Measurements from ENCODE around the gene IRF3. TPM values are rescaled to one million over a fixed set of nuclear protein-coding genes. Genes with fewer than 3 reads are reported as not detected.

The IRF3 gene
- total RNA-seq, 4 donors from 2014 or later, result 73.0 to 164 (median 104) TPM

DNA sequence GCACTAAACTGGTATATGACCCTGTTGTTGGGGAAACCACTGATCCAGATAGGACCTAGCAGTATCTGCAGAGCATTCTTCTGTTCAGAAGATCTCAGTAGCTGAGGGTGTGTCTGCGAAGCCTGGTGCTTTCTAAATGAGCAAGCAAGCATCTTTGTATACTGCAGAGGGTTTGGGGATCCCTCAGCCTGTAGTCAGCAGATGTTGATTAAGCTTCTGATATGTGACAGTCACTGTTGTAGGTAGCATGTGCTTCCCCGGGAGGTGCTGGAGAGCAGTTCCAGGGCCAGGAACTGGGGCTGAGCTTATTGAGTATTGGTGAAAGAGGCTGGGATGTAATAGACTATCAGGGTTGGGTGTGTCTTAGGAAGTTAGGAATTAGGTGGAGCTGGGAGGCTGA, 22.2 kb downstream of the IRF3 start:
- DNase-seq, result no peak
- Histone ChIP-seq H3K27me3 (no peaks in the 10 kb centered on the region), H3K4me1 (peaks cover 16 to 45% (median 38%) of the 10 kb centered on the region in 4 donors), H3K27ac (no peak overlapping the region), H3K4me3 (no peak overlapping the region), H3K9me3 (no peaks in the 10 kb centered on the region), H3K36me3 (no peaks in the 10 kb centered on the region)
- TF ChIP-seq, protein P1, sequence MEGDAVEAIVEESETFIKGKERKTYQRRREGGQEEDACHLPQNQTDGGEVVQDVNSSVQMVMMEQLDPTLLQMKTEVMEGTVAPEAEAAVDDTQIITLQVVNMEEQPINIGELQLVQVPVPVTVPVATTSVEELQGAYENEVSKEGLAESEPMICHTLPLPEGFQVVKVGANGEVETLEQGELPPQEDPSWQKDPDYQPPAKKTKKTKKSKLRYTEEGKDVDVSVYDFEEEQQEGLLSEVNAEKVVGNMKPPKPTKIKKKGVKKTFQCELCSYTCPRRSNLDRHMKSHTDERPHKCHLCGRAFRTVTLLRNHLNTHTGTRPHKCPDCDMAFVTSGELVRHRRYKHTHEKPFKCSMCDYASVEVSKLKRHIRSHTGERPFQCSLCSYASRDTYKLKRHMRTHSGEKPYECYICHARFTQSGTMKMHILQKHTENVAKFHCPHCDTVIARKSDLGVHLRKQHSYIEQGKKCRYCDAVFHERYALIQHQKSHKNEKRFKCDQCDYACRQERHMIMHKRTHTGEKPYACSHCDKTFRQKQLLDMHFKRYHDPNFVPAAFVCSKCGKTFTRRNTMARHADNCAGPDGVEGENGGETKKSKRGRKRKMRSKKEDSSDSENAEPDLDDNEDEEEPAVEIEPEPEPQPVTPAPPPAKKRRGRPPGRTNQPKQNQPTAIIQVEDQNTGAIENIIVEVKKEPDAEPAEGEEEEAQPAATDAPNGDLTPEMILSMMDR (IDR thresholded peaks at IDR 0.05), result no peak
- no peak for TF ChIP-seq POLR2A (IDR thresholded peaks at IDR 0.05)
- TF ChIP-seq POLR2AphosphoS5 (IDR thresholded peaks at IDR 0.05), result no peak
- TF ChIP-seq EP300 (IDR thresholded peaks at IDR 0.05; ENCODE audit: low read depth), result no peak
- intact Hi-C loops (cut with DNase I; ENCODE audit: low total_unique reads) (no loop called here), in situ Hi-C loops (cut with MboI; ENCODE audit: low pct_ligation_motif_present in 1 of 4, low pct_unique_long_range_greater_than_20kb in 1 of 4, low sequenced_read_pairs in 3 of 4) (no loop called here)
- 50 to 51% methylated on average over 2 of the region's 2 CpGs for WGBS, 2 donors (ENCODE audit: low coverage in 1 of 2)

DNA sequence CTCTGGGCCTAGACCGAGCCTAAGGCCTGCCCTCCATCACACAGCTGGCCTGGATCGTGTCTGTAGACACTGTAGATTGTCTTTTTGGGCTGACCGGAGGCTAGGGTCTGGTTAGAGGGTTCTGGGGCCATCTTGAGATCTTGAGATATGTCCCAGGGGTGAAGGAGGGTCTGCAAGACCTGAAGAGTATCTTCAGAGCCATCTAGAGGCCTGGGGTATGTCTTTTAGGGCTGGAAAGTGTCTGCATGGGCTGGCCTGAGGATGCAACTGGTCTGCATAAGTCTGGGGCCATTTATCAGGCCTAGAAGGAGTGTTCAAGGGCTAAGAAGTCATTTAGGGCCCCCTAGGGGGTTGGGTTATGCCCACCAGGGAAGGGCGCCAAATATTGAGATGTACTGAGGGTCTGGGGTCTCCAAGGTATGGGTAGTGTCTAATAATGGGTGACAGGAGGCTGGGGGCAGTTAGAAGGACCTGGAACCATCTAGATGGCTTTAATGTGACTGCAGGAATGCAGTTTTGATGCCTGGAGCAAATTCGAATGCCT, 23.1 kb downstream of the IRF3 start:
- WGBS, 2 donors (ENCODE audit: low coverage in 1 of 2), result 12 to 14% methylated on average over 2 to 4 of the region's 5 CpGs
- Histone ChIP-seq H3K36me3 (no peaks in the 10 kb centered on the region), H3K4me1 (peaks cover 16 to 54% (median 46%) of the 10 kb centered on the region in 4 donors), H3K27me3 (no peaks in the 10 kb centered on the region), H3K4me3 (peak overlapping the region; percentile 85 to 98 (median 93)), H3K9me3 (no peaks in the 10 kb centered on the region), H3K27ac (peak overlapping the region; percentile 97 to 100 (median 98))
- no peak for DNase-seq
- no peak for TF ChIP-seq POLR2A (IDR thresholded peaks at IDR 0.05)
- no peak for TF ChIP-seq POLR2AphosphoS5 (IDR thresholded peaks at IDR 0.05)
- TF ChIP-seq EP300 (IDR thresholded peaks at IDR 0.05; ENCODE audit: low read depth), result no peak
- TF ChIP-seq, protein P1 (IDR thresholded peaks at IDR 0.05), result no peak
- in situ Hi-C loops (cut with MboI; ENCODE audit: low pct_ligation_motif_present in 1 of 4, low pct_unique_long_range_greater_than_20kb in 1 of 4, low sequenced_read_pairs in 3 of 4) (no loop called here), intact Hi-C loops (cut with DNase I; ENCODE audit: low total_unique reads) (no loop called here)

DNA sequence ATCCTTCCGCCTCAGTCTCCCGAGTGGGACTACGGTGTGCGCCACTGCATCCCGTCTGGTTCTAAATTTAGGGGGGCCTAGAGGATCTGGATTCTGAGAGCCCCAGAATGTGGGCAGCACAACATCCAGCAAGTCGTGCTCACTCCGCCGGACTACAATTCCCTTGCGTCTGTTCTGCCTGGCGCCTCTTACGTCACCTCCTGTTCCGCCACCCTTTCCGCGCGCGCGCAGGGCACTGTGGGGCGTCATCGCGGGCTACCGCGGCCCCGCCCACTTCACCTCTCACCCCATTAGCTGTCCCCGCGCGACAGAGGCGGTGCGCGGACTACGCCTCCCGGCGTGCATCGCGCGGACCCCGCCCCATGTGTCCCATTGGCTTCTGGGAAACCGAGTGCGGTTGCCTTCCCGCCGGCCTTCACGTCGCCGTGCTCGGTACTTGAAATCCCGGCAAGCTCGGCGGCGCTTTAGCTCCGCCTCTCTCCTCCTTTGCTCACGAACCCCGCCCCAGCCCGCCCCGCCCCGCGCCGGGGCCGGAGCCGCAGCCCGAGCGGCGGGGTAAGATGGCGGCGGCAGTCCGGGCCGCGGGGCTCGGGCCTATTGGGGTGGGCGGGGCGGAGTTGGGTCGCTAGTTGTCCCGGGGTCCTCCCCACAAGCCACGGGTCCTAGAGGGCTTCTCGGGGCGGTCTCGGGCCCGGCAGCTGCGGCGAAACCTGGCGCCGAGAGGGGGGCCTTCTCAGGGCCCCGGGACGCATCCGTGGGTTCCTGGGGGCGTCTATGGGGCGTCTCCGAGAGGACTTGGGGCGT, 23.8 kb downstream of the IRF3 start, which contains the start of gene SCAF1:
Gene SCAF1, plus strand, starts transcription at position 522 of the 804 bp plus-strand sequence. CDS start 2,818 bp downstream, outside the sequence.
- peak within 1 kb of the TSS; percentile 85 to 98 (median 93) for H3K4me3 ChIP-seq
- H3K9me3 ChIP-seq, result no peaks in the 10 kb centered on the region
- H3K27ac ChIP-seq, result peak within 1 kb of the TSS; percentile 97 to 100 (median 100)
- peaks cover 16 to 58% (median 49%) of the 10 kb centered on the region in 4 donors for H3K4me1 ChIP-seq
- no peaks in the 10 kb centered on the region for H3K27me3 ChIP-seq
- TF ChIP-seq, protein P1 (IDR thresholded peaks at IDR 0.05), result no peak
- TF ChIP-seq EP300 (IDR thresholded peaks at IDR 0.05; ENCODE audit: low read depth) (peak; percentile 79), POLR2A (IDR thresholded peaks at IDR 0.05) (peak; percentile 95), POLR2AphosphoS5 (IDR thresholded peaks at IDR 0.05) (peak; percentile 96 to 99 (median 99))
- peak; percentile 100 for DNase-seq
- 1% methylated on average over 67 of the region's 87 CpGs; no CpG with 5 or more reads in 1 of the 2 donors for WGBS, 2 donors (ENCODE audit: low coverage in 1 of 2)
- H3K36me3 ChIP-seq, result no peaks in the 10 kb centered on the region
- in situ Hi-C loops (cut with MboI; ENCODE audit: low pct_ligation_motif_present in 1 of 4, low pct_unique_long_range_greater_than_20kb in 1 of 4, low sequenced_read_pairs in 3 of 4) (no loop called here), intact Hi-C loops (cut with DNase I; ENCODE audit: low total_unique reads) (no loop called here)

DNA sequence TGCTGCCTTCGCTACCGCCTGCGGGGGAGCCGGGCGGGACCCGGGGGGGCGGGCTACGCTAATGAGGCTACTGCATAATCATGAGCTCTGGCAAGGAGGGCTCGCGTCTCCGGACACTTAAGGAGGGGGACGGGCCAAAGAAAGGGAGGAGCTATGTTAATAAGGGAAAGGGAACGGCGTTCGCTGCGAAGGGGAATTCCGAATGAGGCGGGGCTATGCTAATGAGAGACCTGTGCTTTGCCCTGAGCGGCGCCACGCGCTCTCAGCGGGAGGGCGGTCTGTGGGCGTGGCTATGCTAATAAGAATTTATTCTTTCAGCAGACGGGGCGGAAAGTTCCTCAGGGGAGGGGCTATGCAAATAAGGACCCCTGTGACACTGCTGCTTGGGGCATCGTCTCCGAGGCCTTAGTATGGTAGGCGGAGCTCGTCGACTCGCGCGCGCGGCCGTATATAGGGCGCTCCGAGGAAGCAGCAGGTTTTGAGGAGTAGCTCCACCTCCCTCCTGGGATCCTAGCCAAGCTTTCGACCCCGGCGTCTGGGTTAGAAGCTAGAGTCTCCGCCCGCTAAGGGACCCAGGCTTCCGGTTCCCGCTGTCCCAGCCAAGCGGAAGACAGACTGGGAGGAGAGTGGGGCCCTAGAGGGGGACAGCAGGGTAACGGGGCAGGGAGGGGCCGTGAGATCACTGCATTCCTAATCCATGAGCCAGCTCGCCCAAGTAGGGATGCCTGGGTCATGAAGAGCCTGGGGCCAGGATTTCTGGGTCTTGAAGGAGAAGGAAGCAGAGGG, 25.4 kb downstream of the IRF3 start, which contains the start of gene RRAS:
Gene RRAS, minus strand, starts transcription at position 31 of the 786 bp plus-strand sequence. CDS start 45 bp downstream, outside the sequence.
- in situ Hi-C loops (cut with MboI; ENCODE audit: low pct_ligation_motif_present in 1 of 4, low pct_unique_long_range_greater_than_20kb in 1 of 4, low sequenced_read_pairs in 3 of 4), result no loop called here
- WGBS, 2 donors (ENCODE audit: low coverage in 1 of 2), result 0% methylated on average over 25 to 51 of the region's 51 CpGs
- Histone ChIP-seq H3K4me3 (peak within 1 kb of the TSS; percentile 30 to 85 (median 74)), H3K36me3 (no peaks in the 10 kb centered on the region), H3K27ac (peak within 1 kb of the TSS; percentile 97 to 100 (median 100)), H3K9me3 (no peaks in the 10 kb centered on the region), H3K27me3 (no peaks in the 10 kb centered on the region), H3K4me1 (peaks cover 16 to 71% (median 49%) of the 10 kb centered on the region in 4 donors)
- intact Hi-C loops (cut with DNase I; ENCODE audit: low total_unique reads), result no loop called here
- TF ChIP-seq EP300 (IDR thresholded peaks at IDR 0.05; ENCODE audit: low read depth), result peak; percentile 61
- TF ChIP-seq, protein P1 (IDR thresholded peaks at IDR 0.05), result no peak
- peak; percentile 95 for TF ChIP-seq POLR2A (IDR thresholded peaks at IDR 0.05)
- TF ChIP-seq POLR2AphosphoS5 (IDR thresholded peaks at IDR 0.05), result peak; percentile 86 to 97 (median 86)
- peak; percentile 100 for DNase-seq

All from transverse colon (tissue), 4 donors.